WTC11 (cell line): ENCODE results near the gene MRO. TPM values are rescaled to one million over a fixed set of nuclear protein-coding genes. Genes with fewer than 3 reads are reported as not detected.
A peak's percentile ranks its signal among the peaks of the same experiment; 100 is the strongest.
"Not testable (repeated sequence)": the region's sequence is repeated elsewhere in the genome, so short reads cannot be mapped to it uniquely, and the experiment has no call there.

Experiments used
- ATAC-seq: fragments of 200-7000 bp; cut with Tn5 transposase; 2 replicates; pipeline ENCODE4 v1.10.0; 2021; ENCODE audit warnings: mild to moderate bottlenecking, moderate library complexity
- CTCF ChIA-PET: fragments of 300-600 bp; sonication (Branson Sonifier 250); formaldehyde crosslinking; loops from one replicate; lab custom pipeline; 2021; ENCODE audit warnings: antibody characterized with exemption; lab: Charles Lee
- POLR2A ChIA-PET: fragments of 350-600 bp; sonication (Branson Sonifier 250); formaldehyde crosslinking; loops from one replicate; lab custom pipeline; 2021; ENCODE audit warnings: antibody characterized with exemption; lab: Charles Lee
- DNase-seq: peaks from one replicate; pipeline ENCODE4 v3.0.0; 2021; ENCODE audit warnings: low spot score
- H3K27ac Mint-ChIP-seq: 2 replicates; pipeline ENCODE4 v1.8.0; 2021; ENCODE audit warnings: mixed read lengths
- H3K27me3 Mint-ChIP-seq: 2 replicates; pipeline ENCODE4 v1.8.0; 2021; ENCODE audit warnings: low read depth, mild to moderate bottlenecking, moderate library complexity, mixed read lengths
- H3K36me3 Mint-ChIP-seq: 2 replicates; pipeline ENCODE4 v1.8.0; 2021; ENCODE audit warnings: mixed read lengths
- H3K4me1 Mint-ChIP-seq: 2 replicates; pipeline ENCODE4 v1.8.0; 2022; ENCODE audit warnings: mixed read lengths
- H3K4me3 Mint-ChIP-seq: 2 replicates; pipeline ENCODE4 v1.8.0; 2021; ENCODE audit warnings: mild to moderate bottlenecking, moderate library complexity, mixed read lengths
- H3K9me3 Mint-ChIP-seq: 2 replicates; pipeline ENCODE4 v1.8.0; 2021; ENCODE audit warnings: mixed read lengths
- ESRRA ChIP-seq: sonication (generic); formaldehyde crosslinking; IDR thresholded peaks from 2 replicates; pipeline ENCODE4 v1.8.1; 2022; ENCODE audit warnings: mild to moderate bottlenecking, missing genetic modification reagents, borderline replicate concordance
- FOXJ3 ChIP-seq: sonication (generic); formaldehyde crosslinking; IDR thresholded peaks from 2 replicates; pipeline ENCODE4 v1.9.0; 2021; ENCODE audit warnings: missing genetic modification reagents, mild to moderate bottlenecking, borderline replicate concordance
- IRF2 ChIP-seq: sonication (generic); formaldehyde crosslinking; IDR thresholded peaks from 2 replicates; pipeline ENCODE4 v1.8.0; 2022; ENCODE audit warnings: low read depth, missing genetic modification reagents, borderline replicate concordance
- MXD4 ChIP-seq: fragments of 250-450 bp; sonication (Bioruptor Pico); IDR thresholded peaks from 2 replicates; pipeline ENCODE4 v1.8.0; 2021; ENCODE audit warnings: mild to moderate bottlenecking, moderate library complexity, borderline replicate concordance
- PRRX2 ChIP-seq: fragments of 250-450 bp; sonication (Bioruptor Pico); IDR thresholded peaks from 2 replicates; pipeline ENCODE4 v1.8.0; 2021; ENCODE audit warnings: mild to moderate bottlenecking
- RORB ChIP-seq: fragments of 250-450 bp; sonication (Bioruptor Pico); IDR thresholded peaks from 2 replicates; pipeline ENCODE4 v1.9.0; 2021; ENCODE audit warnings: mild to moderate bottlenecking
- SMAD3 ChIP-seq: sonication (generic); formaldehyde crosslinking; IDR thresholded peaks from 2 replicates; pipeline ENCODE4 v1.8.0; 2022; ENCODE audit warnings: missing genetic modification reagents, mild to moderate bottlenecking, borderline replicate concordance
- SP1 ChIP-seq: sonication (generic); formaldehyde crosslinking; conservative IDR thresholded peaks from 2 replicates; pipeline ENCODE4 v1.8.1; 2022; ENCODE audit warnings: missing genetic modification reagents
- TEAD4 ChIP-seq: sonication (generic); formaldehyde crosslinking; IDR thresholded peaks from 2 replicates; pipeline ENCODE4 v1.8.0; 2022; ENCODE audit warnings: mild to moderate bottlenecking, missing genetic modification reagents
- ZNF138 ChIP-seq: sonication (generic); formaldehyde crosslinking; conservative IDR thresholded peaks from 2 replicates; pipeline ENCODE4 v1.8.1; 2022; ENCODE audit warnings: mild to moderate bottlenecking, moderate library complexity, missing genetic modification reagents
- ZNF317 ChIP-seq: sonication (generic); formaldehyde crosslinking; IDR thresholded peaks from 2 replicates; pipeline ENCODE4 v1.8.1; 2023; ENCODE audit warnings: low read depth, mild to moderate bottlenecking, moderate library complexity, missing genetic modification reagents, borderline replicate concordance
- total RNA-seq: library from RNA; stranded (reverse); gene quantifications from 3 replicates; pipeline ENCODE4 v1.2.3, GENCODE V29; 2021
- TF ChIP-seq, protein P1 (sequence below): sonication (generic); formaldehyde crosslinking; IDR thresholded peaks from 2 replicates; pipeline ENCODE4 v1.8.0; 2023; ENCODE audit warnings: missing genetic modification reagents, mild to moderate bottlenecking, borderline replicate concordance
- TF ChIP-seq, protein P2 (sequence below): fragments of 250-450 bp; sonication (Bioruptor Pico); IDR thresholded peaks from 2 replicates; pipeline ENCODE4 v1.9.0; 2021; ENCODE audit warnings: mild to moderate bottlenecking
- TF ChIP-seq, protein P3 (sequence below): sonication (generic); formaldehyde crosslinking; IDR thresholded peaks from 2 replicates; pipeline ENCODE4 v1.8.0; 2023; ENCODE audit warnings: mild to moderate bottlenecking, missing genetic modification reagents
- TF ChIP-seq, protein P4 (sequence below): fragments of 250-450 bp; sonication (Bioruptor Pico); IDR thresholded peaks from 2 replicates; pipeline ENCODE4 v1.8.0; 2021; ENCODE audit warnings: mild to moderate bottlenecking
- TF ChIP-seq, protein P5 (sequence below): sonication (generic); formaldehyde crosslinking; IDR thresholded peaks from 2 replicates; pipeline ENCODE4 v1.8.0; 2023; ENCODE audit warnings: missing genetic modification reagents

MRO gene
- total RNA-seq, 1 experiment from 2014 or later = 2.1 TPM

DNA sequence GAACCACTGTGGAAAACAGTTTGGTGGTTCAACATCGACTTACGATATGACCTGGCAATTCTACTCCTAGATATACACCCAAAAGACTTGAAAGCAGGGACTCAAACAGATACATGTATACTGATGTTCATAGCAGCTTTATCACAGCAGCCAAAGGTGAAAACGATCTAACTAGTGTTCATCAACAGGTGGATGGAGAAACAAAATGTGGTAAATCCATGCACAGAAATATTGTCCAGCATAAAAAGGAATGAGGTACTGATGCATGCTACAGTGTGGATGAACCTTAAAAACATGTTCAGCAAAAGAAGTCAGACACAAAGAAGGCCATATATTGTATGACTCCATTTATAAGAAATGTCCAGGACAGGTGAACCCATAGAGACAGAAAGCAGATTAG lies 36.3 kb downstream of the MRO start (continued):
- TF ChIP-seq, protein P1, sequence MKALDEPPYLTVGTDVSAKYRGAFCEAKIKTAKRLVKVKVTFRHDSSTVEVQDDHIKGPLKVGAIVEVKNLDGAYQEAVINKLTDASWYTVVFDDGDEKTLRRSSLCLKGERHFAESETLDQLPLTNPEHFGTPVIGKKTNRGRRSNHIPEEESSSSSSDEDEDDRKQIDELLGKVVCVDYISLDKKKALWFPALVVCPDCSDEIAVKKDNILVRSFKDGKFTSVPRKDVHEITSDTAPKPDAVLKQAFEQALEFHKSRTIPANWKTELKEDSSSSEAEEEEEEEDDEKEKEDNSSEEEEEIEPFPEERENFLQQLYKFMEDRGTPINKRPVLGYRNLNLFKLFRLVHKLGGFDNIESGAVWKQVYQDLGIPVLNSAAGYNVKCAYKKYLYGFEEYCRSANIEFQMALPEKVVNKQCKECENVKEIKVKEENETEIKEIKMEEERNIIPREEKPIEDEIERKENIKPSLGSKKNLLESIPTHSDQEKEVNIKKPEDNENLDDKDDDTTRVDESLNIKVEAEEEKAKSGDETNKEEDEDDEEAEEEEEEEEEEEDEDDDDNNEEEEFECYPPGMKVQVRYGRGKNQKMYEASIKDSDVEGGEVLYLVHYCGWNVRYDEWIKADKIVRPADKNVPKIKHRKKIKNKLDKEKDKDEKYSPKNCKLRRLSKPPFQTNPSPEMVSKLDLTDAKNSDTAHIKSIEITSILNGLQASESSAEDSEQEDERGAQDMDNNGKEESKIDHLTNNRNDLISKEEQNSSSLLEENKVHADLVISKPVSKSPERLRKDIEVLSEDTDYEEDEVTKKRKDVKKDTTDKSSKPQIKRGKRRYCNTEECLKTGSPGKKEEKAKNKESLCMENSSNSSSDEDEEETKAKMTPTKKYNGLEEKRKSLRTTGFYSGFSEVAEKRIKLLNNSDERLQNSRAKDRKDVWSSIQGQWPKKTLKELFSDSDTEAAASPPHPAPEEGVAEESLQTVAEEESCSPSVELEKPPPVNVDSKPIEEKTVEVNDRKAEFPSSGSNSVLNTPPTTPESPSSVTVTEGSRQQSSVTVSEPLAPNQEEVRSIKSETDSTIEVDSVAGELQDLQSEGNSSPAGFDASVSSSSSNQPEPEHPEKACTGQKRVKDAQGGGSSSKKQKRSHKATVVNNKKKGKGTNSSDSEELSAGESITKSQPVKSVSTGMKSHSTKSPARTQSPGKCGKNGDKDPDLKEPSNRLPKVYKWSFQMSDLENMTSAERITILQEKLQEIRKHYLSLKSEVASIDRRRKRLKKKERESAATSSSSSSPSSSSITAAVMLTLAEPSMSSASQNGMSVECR (CRISPR knock-in tag) = no peak
- no peak for TF ChIP-seq ZNF317 (CRISPR knock-in tag)
- no peak for TF ChIP-seq ESRRA
- no peak for TF ChIP-seq MXD4 (CRISPR knock-in tag)
- TF ChIP-seq, protein P2, sequence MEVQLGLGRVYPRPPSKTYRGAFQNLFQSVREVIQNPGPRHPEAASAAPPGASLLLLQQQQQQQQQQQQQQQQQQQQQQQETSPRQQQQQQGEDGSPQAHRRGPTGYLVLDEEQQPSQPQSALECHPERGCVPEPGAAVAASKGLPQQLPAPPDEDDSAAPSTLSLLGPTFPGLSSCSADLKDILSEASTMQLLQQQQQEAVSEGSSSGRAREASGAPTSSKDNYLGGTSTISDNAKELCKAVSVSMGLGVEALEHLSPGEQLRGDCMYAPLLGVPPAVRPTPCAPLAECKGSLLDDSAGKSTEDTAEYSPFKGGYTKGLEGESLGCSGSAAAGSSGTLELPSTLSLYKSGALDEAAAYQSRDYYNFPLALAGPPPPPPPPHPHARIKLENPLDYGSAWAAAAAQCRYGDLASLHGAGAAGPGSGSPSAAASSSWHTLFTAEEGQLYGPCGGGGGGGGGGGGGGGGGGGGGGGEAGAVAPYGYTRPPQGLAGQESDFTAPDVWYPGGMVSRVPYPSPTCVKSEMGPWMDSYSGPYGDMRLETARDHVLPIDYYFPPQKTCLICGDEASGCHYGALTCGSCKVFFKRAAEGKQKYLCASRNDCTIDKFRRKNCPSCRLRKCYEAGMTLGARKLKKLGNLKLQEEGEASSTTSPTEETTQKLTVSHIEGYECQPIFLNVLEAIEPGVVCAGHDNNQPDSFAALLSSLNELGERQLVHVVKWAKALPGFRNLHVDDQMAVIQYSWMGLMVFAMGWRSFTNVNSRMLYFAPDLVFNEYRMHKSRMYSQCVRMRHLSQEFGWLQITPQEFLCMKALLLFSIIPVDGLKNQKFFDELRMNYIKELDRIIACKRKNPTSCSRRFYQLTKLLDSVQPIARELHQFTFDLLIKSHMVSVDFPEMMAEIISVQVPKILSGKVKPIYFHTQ (CRISPR knock-in tag) = no peak
- TF ChIP-seq, all 79 proteins: peak for 0

DNA sequence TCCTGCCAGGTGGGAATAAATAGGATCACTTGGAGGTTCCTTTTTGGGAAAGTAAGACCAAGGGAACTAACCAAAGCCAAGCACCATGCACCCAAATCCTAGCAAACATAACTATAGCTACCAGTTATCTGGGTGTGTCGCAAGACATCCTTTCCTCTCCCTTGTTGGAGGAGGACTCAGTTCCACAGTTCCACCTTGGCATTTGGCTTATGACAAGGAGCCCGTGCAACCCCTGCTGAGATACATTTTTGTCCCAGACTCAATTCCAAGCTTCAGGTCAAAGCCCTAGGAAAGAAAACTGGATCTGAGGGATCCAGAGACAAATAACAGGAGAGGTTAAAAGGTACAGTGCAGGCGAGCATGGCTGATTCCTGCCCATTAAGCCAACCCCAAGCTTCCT lies 40.8 kb downstream of the MRO start:
- POLR2A ChIA-PET, H3K36me3 Mint-ChIP-seq, ATAC-seq, H3K27ac Mint-ChIP-seq, DNase-seq, H3K27me3 Mint-ChIP-seq, H3K4me3 Mint-ChIP-seq, CTCF ChIA-PET: not testable (repeated sequence)
- H3K9me3 Mint-ChIP-seq = peaks cover 14% of the 10 kb centered on the region
- H3K4me1 Mint-ChIP-seq = peaks cover 26% of the 10 kb centered on the region

DNA sequence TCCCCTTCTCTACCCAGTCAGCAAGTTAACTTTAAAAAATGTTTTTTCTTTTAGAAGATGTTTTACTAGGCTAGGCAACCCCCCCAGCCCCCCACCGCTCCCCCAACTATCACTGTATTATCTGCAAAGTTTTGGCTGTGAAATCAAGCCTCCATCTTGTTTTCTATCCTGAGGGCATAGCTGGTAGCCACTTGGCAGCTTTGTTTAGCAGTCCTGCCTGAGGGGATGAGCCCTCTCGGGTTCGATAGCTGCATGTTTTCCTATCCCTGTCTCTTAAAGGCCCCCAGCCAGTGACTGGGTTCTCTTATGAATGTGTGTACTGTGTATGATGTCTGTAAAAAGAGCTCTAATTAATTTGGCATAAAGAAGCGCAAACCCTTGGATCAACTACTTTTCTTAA lies 43.4 kb downstream of the MRO start:
- H3K27me3 Mint-ChIP-seq = no peaks in the 10 kb centered on the region
- DNase-seq (no peak), ATAC-seq (peak; percentile 43)
- CTCF ChIA-PET = interaction anchor here (1.1 to 1.2 kb wide), 2 partner anchors 9 to 43 kb away, joined by 4 to 5 read pairs; no protein-coding TSS in a partner anchor
- H3K9me3 Mint-ChIP-seq = peaks cover 8% of the 10 kb centered on the region
- peaks cover 26% of the 10 kb centered on the region for H3K4me1 Mint-ChIP-seq
- H3K4me3 Mint-ChIP-seq = no peak overlapping the region
- H3K27ac Mint-ChIP-seq = no peak overlapping the region
- no peaks in the 10 kb centered on the region for H3K36me3 Mint-ChIP-seq
- POLR2A ChIA-PET = no interaction called here
- TF ChIP-seq FOXJ3 (CRISPR knock-in tag) = no peak
- no peak for TF ChIP-seq RORB
- no peak for TF ChIP-seq SMAD3 (CRISPR knock-in tag)
- TF ChIP-seq TEAD4 (CRISPR knock-in tag) = no peak
- no peak for TF ChIP-seq ESRRA
- TF ChIP-seq PRRX2 = no peak
- TF ChIP-seq, protein P3, sequence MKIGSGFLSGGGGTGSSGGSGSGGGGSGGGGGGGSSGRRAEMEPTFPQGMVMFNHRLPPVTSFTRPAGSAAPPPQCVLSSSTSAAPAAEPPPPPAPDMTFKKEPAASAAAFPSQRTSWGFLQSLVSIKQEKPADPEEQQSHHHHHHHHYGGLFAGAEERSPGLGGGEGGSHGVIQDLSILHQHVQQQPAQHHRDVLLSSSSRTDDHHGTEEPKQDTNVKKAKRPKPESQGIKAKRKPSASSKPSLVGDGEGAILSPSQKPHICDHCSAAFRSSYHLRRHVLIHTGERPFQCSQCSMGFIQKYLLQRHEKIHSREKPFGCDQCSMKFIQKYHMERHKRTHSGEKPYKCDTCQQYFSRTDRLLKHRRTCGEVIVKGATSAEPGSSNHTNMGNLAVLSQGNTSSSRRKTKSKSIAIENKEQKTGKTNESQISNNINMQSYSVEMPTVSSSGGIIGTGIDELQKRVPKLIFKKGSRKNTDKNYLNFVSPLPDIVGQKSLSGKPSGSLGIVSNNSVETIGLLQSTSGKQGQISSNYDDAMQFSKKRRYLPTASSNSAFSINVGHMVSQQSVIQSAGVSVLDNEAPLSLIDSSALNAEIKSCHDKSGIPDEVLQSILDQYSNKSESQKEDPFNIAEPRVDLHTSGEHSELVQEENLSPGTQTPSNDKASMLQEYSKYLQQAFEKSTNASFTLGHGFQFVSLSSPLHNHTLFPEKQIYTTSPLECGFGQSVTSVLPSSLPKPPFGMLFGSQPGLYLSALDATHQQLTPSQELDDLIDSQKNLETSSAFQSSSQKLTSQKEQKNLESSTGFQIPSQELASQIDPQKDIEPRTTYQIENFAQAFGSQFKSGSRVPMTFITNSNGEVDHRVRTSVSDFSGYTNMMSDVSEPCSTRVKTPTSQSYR = no peak
- no peak for TF ChIP-seq SP1 (CRISPR knock-in tag)
- no peak for TF ChIP-seq IRF2 (CRISPR knock-in tag)
- TF ChIP-seq, protein P4, sequence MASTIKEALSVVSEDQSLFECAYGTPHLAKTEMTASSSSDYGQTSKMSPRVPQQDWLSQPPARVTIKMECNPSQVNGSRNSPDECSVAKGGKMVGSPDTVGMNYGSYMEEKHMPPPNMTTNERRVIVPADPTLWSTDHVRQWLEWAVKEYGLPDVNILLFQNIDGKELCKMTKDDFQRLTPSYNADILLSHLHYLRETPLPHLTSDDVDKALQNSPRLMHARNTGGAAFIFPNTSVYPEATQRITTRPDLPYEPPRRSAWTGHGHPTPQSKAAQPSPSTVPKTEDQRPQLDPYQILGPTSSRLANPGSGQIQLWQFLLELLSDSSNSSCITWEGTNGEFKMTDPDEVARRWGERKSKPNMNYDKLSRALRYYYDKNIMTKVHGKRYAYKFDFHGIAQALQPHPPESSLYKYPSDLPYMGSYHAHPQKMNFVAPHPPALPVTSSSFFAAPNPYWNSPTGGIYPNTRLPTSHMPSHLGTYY (CRISPR knock-in tag) = no peak
- TF ChIP-seq, protein P2 (CRISPR knock-in tag) = no peak
- TF ChIP-seq, protein P5, sequence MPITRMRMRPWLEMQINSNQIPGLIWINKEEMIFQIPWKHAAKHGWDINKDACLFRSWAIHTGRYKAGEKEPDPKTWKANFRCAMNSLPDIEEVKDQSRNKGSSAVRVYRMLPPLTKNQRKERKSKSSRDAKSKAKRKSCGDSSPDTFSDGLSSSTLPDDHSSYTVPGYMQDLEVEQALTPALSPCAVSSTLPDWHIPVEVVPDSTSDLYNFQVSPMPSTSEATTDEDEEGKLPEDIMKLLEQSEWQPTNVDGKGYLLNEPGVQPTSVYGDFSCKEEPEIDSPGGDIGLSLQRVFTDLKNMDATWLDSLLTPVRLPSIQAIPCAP (CRISPR knock-in tag) = no peak
- TF ChIP-seq ZNF138 (CRISPR knock-in tag) = no peak
